Gastrocnemius medialis (tissue), 4 donors: Measurements from ENCODE around the gene NUBPL. TPM values are rescaled to one million over a fixed set of nuclear protein-coding genes. Genes with fewer than 3 reads are reported as not detected.
"Not testable (repeated sequence)": the region's sequence is repeated elsewhere in the genome, so short reads cannot be mapped to it uniquely, and the experiment has no call there.

Experiments
- ATAC-seq, 2 donors: fragments of 150-250 bp; one replicate each; pipeline ENCODE4 v1.9.1; 2016
- DNase-seq, 2 donors: peaks; one replicate each; pipeline ENCODE4 v3.0.0-alpha.2; 2019
- H3K27ac ChIP-seq, 4 donors: fragments of 200-600 bp; sonication (generic); 1 replicate in 1 of 4; 2 replicates in 3 of 4; pipeline ENCODE4 v1.5.1; 2016 to 2018; ENCODE audit warnings: mild to moderate bottlenecking in 2 of 4, moderate library complexity in 1 of 4
- H3K27me3 ChIP-seq, 3 donors: fragments of 200-600 bp; sonication (generic) in 2 of 3; 1 replicate in 1 of 3; 2 replicates in 2 of 3; pipeline versions ENCODE4 v1.5.1 to v1.6.0; 2016 to 2019; ENCODE audit warnings: mild to moderate bottlenecking in 1 of 3, moderate library complexity in 1 of 3
- H3K36me3 ChIP-seq, 2 donors: fragments of 200-600 bp; sonication (generic) in 1 of 2; one replicate each; pipeline ENCODE4 v1.5.1; 2017 to 2018
- H3K4me1 ChIP-seq, 2 donors: fragments of 200-600 bp; sonication (generic) in 1 of 2; one replicate each; pipeline ENCODE4 v1.5.1; 2016 to 2017; ENCODE audit warnings: mild to moderate bottlenecking in 2 of 2
- H3K4me3 ChIP-seq, 4 donors: fragments of 200-600 bp; sonication (generic) in 3 of 4; 1 replicate in 1 of 4; 2 replicates in 3 of 4; pipeline ENCODE4 v1.5.1; 2016 to 2019; ENCODE audit warnings: mild to moderate bottlenecking in 2 of 4
- H3K9me3 ChIP-seq, 3 donors: fragments of 200-600 bp; sonication (generic) in 2 of 3; 1 replicate in 1 of 3; 2 replicates in 2 of 3; pipeline ENCODE4 v1.5.1; 2016 to 2019
- POLR2A ChIP-seq, 2 donors: fragments of 450-650 bp; IDR thresholded peaks; one replicate each; pipeline ENCODE4 v1.6.1; 2017; ENCODE audit warnings: antibody characterized with exemption in 2 of 2, mild to moderate bottlenecking in 2 of 2, moderate library complexity in 2 of 2
- in situ Hi-C, 4 donors: fragments of 200-750 bp; cut with MboI; loops; one replicate each; pipeline versions ENCODE4 v1.15.0 to v1.8.0; 2017; ENCODE audit warnings: low sequenced_read_pairs in 4 of 4
- intact Hi-C: fragments of 100-400 bp; cut with DNase I; formaldehyde crosslinking; loops from one replicate; pipeline ENCODE4 v1.15.1; 2023; ENCODE audit warnings: low total_unique reads
- total RNA-seq, 4 donors: library from RNA; depleted of rRNA; stranded (reverse); fragments of >200 nt; gene quantifications; one replicate each; pipeline versions ENCODE4 v1.1.0 to v1.2.3, GENCODE V29; 2016
- TF ChIP-seq, protein P1 (sequence below), 5 experiments: fragments of 450-650 bp in 3 of 5; fragments of 200-600 bp in 2 of 5; sonication (generic) in 2 of 5; IDR thresholded peaks in 4 of 5; conservative IDR thresholded peaks in 1 of 5; 1 replicate in 4 of 5; 2 replicates in 1 of 5; pipeline ENCODE4 v1.5.1; 2016 to 2019; ENCODE audit warnings: antibody characterized with exemption in 5 of 5, mild to moderate bottlenecking in 3 of 5, moderate library complexity in 3 of 5

The NUBPL gene
- total RNA-seq, 4 donors from 2014 or later = 4.5 to 12.3 (median 7.7) TPM

DNA sequence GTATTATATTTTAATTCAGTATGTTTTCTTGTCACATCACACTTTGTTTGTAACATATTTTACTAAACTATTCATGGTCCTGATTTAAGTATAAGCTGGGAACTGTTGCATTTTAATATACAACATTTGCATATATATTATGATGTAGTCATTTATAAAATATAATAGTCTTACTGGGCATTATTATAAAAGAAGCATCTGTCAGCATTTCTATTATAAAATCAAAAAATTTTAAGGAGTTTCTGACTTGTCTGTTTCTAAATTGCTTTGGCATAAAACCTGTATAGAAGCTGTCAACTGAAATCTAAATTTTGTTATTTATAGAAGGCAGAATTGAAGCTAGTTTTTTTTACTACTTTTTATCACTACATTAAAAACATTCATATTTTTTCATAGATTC lies 166.6 kb downstream of the NUBPL start:
- no peak for ATAC-seq
- Histone ChIP-seq H3K27ac (no peak overlapping the region), H3K27me3 (no peaks in the 10 kb centered on the region), H3K4me1 (no peaks in the 10 kb centered on the region), H3K36me3 (peaks cover 0 to 8% of the 10 kb centered on the region in 2 donors), H3K9me3 (no peaks in the 10 kb centered on the region), H3K4me3 (no peak overlapping the region)
- intact Hi-C loops (no loop called here), in situ Hi-C loops (no loop called here)
- DNase-seq = no peak
- no peak for TF ChIP-seq POLR2A (IDR thresholded peaks at IDR 0.05)
- TF ChIP-seq, protein P1, sequence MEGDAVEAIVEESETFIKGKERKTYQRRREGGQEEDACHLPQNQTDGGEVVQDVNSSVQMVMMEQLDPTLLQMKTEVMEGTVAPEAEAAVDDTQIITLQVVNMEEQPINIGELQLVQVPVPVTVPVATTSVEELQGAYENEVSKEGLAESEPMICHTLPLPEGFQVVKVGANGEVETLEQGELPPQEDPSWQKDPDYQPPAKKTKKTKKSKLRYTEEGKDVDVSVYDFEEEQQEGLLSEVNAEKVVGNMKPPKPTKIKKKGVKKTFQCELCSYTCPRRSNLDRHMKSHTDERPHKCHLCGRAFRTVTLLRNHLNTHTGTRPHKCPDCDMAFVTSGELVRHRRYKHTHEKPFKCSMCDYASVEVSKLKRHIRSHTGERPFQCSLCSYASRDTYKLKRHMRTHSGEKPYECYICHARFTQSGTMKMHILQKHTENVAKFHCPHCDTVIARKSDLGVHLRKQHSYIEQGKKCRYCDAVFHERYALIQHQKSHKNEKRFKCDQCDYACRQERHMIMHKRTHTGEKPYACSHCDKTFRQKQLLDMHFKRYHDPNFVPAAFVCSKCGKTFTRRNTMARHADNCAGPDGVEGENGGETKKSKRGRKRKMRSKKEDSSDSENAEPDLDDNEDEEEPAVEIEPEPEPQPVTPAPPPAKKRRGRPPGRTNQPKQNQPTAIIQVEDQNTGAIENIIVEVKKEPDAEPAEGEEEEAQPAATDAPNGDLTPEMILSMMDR (IDR thresholded peaks at IDR 0.05 in 4 of 5, conservative IDR thresholded peaks at IDR 0.05 in 1 of 5) = no peak

DNA sequence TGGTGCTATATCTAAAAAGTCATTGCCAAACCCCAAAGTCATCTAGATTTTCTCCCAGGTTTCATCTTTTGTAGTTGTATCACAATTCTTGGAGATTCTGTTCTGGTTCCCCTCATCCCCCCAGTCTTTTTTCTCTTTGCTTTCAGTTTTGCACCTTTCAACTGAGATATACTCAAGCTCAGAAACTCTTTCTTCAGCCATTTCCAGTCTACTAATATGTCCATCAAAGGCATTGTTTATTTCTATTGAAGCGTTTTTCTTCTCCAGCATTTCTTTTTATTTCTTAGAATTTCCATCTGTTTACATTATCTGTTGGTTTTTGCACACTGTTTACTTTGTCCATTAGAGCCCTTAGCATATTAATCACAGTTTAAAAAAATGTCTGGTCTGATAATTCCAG lies 179.5 kb downstream of the NUBPL start:
- no peaks in the 10 kb centered on the region for H3K36me3 ChIP-seq
- H3K4me1 ChIP-seq = no peaks in the 10 kb centered on the region
- H3K27ac ChIP-seq = no peak overlapping the region
- ATAC-seq (no peak), DNase-seq (no peak)
- TF ChIP-seq, protein P1 (IDR thresholded peaks at IDR 0.05 in 4 of 5, conservative IDR thresholded peaks at IDR 0.05 in 1 of 5) = no peak
- TF ChIP-seq POLR2A (IDR thresholded peaks at IDR 0.05) = no peak
- H3K9me3 ChIP-seq = no peaks in the 10 kb centered on the region
- H3K27me3 ChIP-seq = no peaks in the 10 kb centered on the region
- in situ Hi-C loops = no loop called here
- no peak overlapping the region for H3K4me3 ChIP-seq
- intact Hi-C loops = no loop called here

DNA sequence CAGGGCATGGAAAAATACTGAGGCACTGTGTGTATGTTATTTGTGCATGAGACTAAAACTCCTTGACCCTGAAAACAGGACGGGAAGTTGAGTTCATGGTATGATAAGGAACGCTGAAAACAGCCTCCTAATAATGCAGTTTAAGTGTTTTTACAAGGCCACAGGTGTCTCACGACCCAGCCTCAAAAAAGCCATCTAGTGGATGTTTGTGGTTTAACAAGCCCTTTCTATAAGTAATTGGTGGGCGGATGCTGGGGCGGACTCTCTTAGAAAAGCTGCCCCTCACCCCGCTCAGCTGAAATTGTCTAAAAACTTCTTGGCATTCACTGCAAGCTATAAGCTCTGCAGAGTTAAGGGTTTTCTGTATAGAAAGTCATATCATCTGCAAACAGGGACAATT lies 184.5 kb downstream of the NUBPL start:
- intact Hi-C loops = no loop called here
- in situ Hi-C loops = no loop called here
- DNase-seq (no peak), ATAC-seq (no peak)
- H3K36me3 ChIP-seq = no peaks in the 10 kb centered on the region
- H3K27ac ChIP-seq = no peak overlapping the region
- H3K4me3 ChIP-seq = no peak overlapping the region
- TF ChIP-seq, protein P1 (IDR thresholded peaks at IDR 0.05 in 4 of 5, conservative IDR thresholded peaks at IDR 0.05 in 1 of 5) = no peak
- TF ChIP-seq POLR2A (IDR thresholded peaks at IDR 0.05) = no peak
- H3K27me3 ChIP-seq = no peaks in the 10 kb centered on the region
- no peaks in the 10 kb centered on the region for H3K4me1 ChIP-seq
- H3K9me3 ChIP-seq = peaks cover 0 to 17% (median 0%) of the 10 kb centered on the region in 3 donors

DNA sequence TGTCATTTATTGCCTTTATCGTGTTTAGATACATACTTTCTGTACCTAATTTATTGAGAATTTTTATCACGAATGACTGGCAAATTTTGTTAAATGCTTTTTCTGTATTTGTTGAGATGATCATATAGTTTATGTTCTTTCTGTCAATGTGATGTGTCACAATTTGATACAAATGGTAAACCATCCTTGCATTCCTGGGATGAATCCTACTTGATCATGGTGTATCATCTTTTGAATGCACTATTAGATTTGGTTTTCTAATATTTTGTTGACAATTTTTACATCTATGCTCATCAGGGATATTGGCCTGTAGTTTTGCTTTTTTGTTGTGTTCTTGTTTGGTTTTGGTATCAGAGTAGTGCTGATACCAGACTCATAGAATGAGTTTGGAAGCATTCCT lies 185.1 kb downstream of the NUBPL start:
- ATAC-seq = no peak
- TF ChIP-seq, protein P1 (IDR thresholded peaks at IDR 0.05 in 4 of 5, conservative IDR thresholded peaks at IDR 0.05 in 1 of 5) = no peak
- TF ChIP-seq POLR2A (IDR thresholded peaks at IDR 0.05) = no peak
- Histone ChIP-seq H3K4me1 (no peaks in the 10 kb centered on the region), H3K36me3 (no peaks in the 10 kb centered on the region), H3K4me3 (no peak overlapping the region), H3K27me3 (no peaks in the 10 kb centered on the region), H3K9me3 (peaks cover 0 to 17% (median 0%) of the 10 kb centered on the region in 3 donors), H3K27ac (no peak overlapping the region)
- intact Hi-C loops = no loop called here
- in situ Hi-C loops = no loop called here
- no peak for DNase-seq

DNA sequence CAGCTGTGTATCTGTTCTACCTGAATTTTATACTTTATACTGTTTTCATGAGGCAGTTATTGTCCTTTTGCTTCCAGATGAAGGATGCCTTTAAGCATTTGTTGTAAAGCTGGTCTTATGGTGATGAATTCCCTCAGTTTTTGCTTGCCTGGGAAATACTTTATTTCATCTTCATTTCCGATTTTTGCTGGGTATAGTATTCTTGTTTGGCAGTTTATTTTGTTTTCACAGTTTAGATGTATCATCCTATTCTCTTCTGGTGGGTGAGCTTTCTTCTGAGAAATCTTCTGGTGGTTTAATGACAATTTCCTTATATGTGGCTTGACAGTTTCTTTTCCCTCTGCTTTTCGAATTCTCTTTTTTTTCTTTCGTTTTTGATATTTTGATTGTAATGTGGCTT lies 188.1 kb downstream of the NUBPL start:
- no peak for ATAC-seq
- intact Hi-C loops (no loop called here), in situ Hi-C loops (no loop called here)
- Histone ChIP-seq H3K4me3 (no peak overlapping the region), H3K9me3 (peaks cover 0 to 17% (median 0%) of the 10 kb centered on the region in 3 donors), H3K36me3 (no peaks in the 10 kb centered on the region), H3K4me1 (no peaks in the 10 kb centered on the region), H3K27ac (no peak overlapping the region), H3K27me3 (no peaks in the 10 kb centered on the region)
- DNase-seq = no peak
- no peak for TF ChIP-seq POLR2A (IDR thresholded peaks at IDR 0.05)
- TF ChIP-seq, protein P1 (IDR thresholded peaks at IDR 0.05 in 4 of 5, conservative IDR thresholded peaks at IDR 0.05 in 1 of 5) = no peak

DNA sequence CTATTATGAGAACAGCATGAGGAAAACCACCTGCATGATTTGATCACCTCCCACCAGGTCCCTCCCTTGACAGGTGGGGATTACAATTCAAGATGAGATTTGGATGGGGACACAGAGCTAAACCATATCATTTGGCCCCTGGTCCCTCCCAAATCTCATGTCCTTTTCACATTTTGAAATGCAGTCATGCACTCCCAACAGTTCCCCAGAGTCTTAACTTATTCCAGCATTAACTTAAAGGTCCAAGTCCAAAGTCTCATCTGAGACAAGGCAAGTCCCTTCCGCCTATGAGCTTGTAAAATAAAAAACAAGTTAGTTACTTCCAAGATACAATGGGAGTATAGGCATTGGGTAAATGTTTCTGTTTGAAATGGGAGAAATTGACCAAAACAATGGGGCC lies 189.8 kb downstream of the NUBPL start:
- H3K27me3 ChIP-seq, DNase-seq, ATAC-seq, H3K36me3 ChIP-seq, H3K4me1 ChIP-seq, intact Hi-C loops, in situ Hi-C loops, H3K27ac ChIP-seq, H3K4me3 ChIP-seq: not testable (repeated sequence)
- H3K9me3 ChIP-seq = peaks cover 0 to 16% (median 0%) of the 10 kb centered on the region in 3 donors
